HG03060 (cell line): ENCODE measurements around the gene FAM219A.
"Not testable (repeated sequence)": the region's sequence is repeated elsewhere in the genome, so short reads cannot be mapped to it uniquely, and the experiment has no call there.

Source experiments
- ATAC-seq: cut with Tn5 transposase; IDR thresholded peaks from one replicate; pipeline ENCODE4 v1.9.1; 2021; ENCODE audit warnings: low read depth, moderate number of reproducible peaks; ENCODE audit not compliant: unreplicated experiment

The FAM219A gene

DNA sequence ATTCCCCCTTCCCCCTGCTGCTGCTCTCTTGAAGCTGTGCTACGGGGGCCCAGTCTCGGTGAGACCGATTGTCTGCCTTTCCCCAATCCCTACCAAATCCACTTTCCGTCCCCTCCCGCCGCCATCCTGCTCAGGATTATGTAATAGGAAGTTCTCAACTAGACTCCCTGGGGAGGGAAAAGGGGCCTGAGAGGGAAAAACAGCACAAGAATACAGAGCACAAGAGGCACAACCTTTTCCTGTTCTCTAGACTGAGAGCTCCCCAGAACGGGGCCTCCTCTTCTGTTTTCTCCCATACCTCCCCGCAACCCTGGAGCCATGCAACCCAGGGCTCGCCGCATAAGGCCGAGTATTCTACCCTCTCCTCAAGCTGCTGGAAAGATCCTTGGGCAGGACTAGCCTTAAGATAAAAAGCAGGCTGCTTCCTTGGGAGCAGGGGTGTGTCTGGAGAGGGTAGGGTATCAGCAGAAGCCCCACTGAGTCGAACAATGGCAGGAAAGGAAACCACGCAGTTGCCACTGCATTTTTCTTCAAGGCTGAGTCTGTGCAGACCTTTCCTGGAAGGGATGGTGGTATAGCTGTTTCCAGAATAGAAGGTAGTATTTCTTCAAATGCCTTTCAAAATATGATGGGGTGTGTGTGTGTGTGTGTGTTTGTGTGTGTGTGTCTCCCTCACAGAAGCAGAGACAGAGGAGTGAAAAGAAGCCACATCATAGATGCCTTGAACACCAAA, 94.6 kb downstream of the FAM219A start:
- no peak for ATAC-seq

- no peak for ATAC-seq
Observed at GRCh38 chr9:34362614-34363214, 95.7 kb downstream of the FAM219A start.

DNA sequence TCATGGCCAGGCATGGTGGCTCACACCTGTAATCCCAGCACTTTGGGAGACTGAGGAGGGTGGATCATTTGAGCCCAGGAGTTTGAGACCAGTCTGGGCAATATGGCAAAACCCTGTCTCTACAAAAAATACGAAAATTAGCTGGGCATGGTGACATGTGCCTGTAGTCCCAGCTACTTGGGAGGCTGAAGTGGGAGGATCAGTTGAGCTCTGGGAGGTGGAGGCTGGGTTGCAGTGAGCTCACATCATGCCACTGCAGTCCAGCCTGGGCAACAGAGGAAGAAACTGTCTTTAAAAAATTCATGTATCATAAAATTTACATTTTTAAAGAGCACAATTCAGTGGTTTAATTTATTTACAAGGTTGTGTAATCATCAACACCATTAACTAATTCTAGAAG, 105.4 kb downstream of the FAM219A start:
- ATAC-seq, result not testable (repeated sequence)

DNA sequence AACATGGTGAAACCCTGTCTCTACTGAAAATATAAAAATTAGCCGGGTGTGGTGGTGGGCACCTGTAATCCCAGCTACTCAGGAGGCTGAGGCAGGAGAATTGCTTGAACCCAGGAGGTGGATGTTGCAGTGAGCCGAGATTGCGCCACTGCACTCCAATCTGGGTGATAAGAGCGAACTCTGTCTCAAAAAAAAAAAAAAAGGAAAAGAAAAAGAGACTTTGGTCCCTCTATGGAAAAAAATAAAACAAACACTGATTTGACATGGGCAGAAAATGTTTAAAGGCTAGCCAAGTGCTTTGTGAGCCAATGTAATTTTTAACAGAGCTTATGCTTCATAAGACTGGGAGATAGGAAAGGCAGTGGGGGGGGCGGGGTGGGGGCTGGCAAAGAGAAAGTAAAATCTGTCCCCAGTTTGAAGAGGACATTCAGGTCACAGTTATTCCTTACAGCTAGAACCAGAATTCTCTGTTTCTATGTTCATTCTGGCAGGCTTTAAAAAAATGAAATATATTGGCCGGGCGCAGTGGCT, 106.2 kb downstream of the FAM219A start:
- not testable (repeated sequence) for ATAC-seq

- ATAC-seq, result no peak
Observed at GRCh38 chr9:34349324-34349723, 109.0 kb downstream of the FAM219A start.
